ENCODE measurements around the gene FOXP3.

DNA sequence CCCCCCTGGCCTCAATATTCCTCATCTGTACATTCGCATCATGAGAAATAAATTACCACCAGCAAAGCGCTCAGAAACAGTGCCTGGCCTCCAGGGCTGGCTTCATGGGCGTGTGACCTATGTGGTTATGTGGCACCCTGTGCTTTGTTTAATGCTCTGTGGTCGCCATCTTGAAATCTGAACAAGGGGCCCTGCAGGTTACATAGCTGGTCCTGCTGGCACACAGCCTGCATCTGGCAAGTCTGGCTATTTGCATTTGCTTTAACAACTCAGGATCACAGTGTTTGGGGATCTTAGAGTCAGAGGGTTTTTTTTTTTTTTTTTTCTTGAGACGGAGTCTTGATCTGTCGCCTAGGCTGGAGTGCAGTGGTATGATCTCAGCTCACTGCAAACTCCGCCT is 9.9 kb downstream of the FOXP3 start:
- TF ChIP-seq, protein P1, sequence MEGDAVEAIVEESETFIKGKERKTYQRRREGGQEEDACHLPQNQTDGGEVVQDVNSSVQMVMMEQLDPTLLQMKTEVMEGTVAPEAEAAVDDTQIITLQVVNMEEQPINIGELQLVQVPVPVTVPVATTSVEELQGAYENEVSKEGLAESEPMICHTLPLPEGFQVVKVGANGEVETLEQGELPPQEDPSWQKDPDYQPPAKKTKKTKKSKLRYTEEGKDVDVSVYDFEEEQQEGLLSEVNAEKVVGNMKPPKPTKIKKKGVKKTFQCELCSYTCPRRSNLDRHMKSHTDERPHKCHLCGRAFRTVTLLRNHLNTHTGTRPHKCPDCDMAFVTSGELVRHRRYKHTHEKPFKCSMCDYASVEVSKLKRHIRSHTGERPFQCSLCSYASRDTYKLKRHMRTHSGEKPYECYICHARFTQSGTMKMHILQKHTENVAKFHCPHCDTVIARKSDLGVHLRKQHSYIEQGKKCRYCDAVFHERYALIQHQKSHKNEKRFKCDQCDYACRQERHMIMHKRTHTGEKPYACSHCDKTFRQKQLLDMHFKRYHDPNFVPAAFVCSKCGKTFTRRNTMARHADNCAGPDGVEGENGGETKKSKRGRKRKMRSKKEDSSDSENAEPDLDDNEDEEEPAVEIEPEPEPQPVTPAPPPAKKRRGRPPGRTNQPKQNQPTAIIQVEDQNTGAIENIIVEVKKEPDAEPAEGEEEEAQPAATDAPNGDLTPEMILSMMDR (IDR thresholded peaks at IDR 0.05): no peak
- TF ChIP-seq POLR2A (IDR thresholded peaks at IDR 0.05): no peak

All from Peyer's patch (tissue), 4 donors.